CD14-positive monocyte (primary cell): Measurements from ENCODE around the gene ZNF648. TPM values are rescaled to one million over a fixed set of nuclear protein-coding genes. Genes with fewer than 3 reads are reported as not detected.

ENCODE experiments used
- DNase-seq, 3 donors: peaks; one replicate each; pipeline ENCODE4 v3.0.0-alpha.2; 2011 to 2022
- H2AFZ ChIP-seq: 2 replicates; pipeline ENCODE4 v1.6.0; 2012; ENCODE audit warnings: mild to moderate bottlenecking, low read depth, low read length, inconsistent platforms; ENCODE audit not compliant: insufficient read depth, poor library complexity, severe bottlenecking
- H3K27ac ChIP-seq, 2 donors: 1 replicate in 1 of 2; 2 replicates in 1 of 2; pipeline ENCODE4 v1.5.1; 2012 to 2013; ENCODE audit warnings: low read length in 2 of 2, control low read depth in 1 of 2, inconsistent platforms in 1 of 2, low read depth in 1 of 2, mild to moderate bottlenecking in 1 of 2
- H3K27me3 ChIP-seq, 2 donors: one replicate each; pipeline versions ENCODE4 v1.6.0 to v1.6.1; 2011 to 2013; ENCODE audit warnings: low read length in 2 of 2; ENCODE audit not compliant: control insufficient read depth in 2 of 2, insufficient read depth in 2 of 2
- H3K36me3 ChIP-seq, 2 donors: replicated peaks in 1 of 2; 1 replicate in 1 of 2; 2 replicates in 1 of 2; pipeline versions ENCODE4 v1.5.1 to v1.6.1; 2012 to 2013; ENCODE audit warnings: low read length in 2 of 2, control low read depth in 1 of 2, inconsistent platforms in 1 of 2, mild to moderate bottlenecking in 1 of 2; ENCODE audit not compliant: insufficient read depth in 2 of 2, control insufficient read depth in 1 of 2
- H3K4me1 ChIP-seq, 2 donors: 1 replicate in 1 of 2; 2 replicates in 1 of 2; pipeline versions ENCODE4 v1.5.1 to v1.6.1; 2012 to 2013; ENCODE audit warnings: low read length in 2 of 2, control low read depth in 1 of 2, inconsistent platforms in 1 of 2, mild to moderate bottlenecking in 1 of 2, moderate library complexity in 1 of 2; ENCODE audit not compliant: insufficient read depth in 2 of 2, control insufficient read depth in 1 of 2
- H3K4me2 ChIP-seq: replicated peaks from 2 replicates; pipeline ENCODE3; 2012; ENCODE audit warnings: low read length, moderate library complexity, mild to moderate bottlenecking; ENCODE audit not compliant: poor library complexity, severe bottlenecking; ENCODE audit errors: extremely low read depth
- H3K4me3 ChIP-seq, 3 experiments: fragments of 200-600 bp in 1 of 3; sonication (generic) in 1 of 3; replicated peaks in 1 of 3; 1 replicate in 2 of 3; 2 replicates in 1 of 3; pipeline ENCODE4 v1.5.1; 2011 to 2013; ENCODE audit warnings: low read length in 3 of 3, mild to moderate bottlenecking in 3 of 3, control low read depth in 2 of 3, low read depth in 2 of 3, inconsistent platforms in 1 of 3, moderate library complexity in 1 of 3
- H3K79me2 ChIP-seq: 2 replicates; pipeline ENCODE4 v1.6.0; 2012; ENCODE audit warnings: mild to moderate bottlenecking, control low read depth, inconsistent platforms, low read length, moderate library complexity; ENCODE audit not compliant: insufficient read depth
- H3K9ac ChIP-seq: 2 replicates; pipeline ENCODE4 v1.6.0; 2017; ENCODE audit warnings: low read length, mild to moderate bottlenecking; ENCODE audit not compliant: insufficient read depth, poor library complexity, severe bottlenecking
- H3K9me3 ChIP-seq, 2 donors: replicated peaks in 1 of 2; 1 replicate in 1 of 2; 2 replicates in 1 of 2; pipeline versions ENCODE4 v1.5.1 to v1.6.1; 2012 to 2013; ENCODE audit warnings: low read length in 2 of 2, control low read depth in 1 of 2; ENCODE audit not compliant: control insufficient read depth in 1 of 2, insufficient read depth in 1 of 2
- H4K20me1 ChIP-seq: 2 replicates; pipeline ENCODE4 v1.6.0; 2012; ENCODE audit warnings: mild to moderate bottlenecking, low read length, control low read depth, moderate library complexity; ENCODE audit not compliant: insufficient read depth
- H3K27ac Mint-ChIP-seq, 7 donors: one replicate each; pipeline ENCODE4 v1.8.0; 2020; ENCODE audit warnings: mild to moderate bottlenecking in 7 of 7, mixed read lengths in 7 of 7, moderate library complexity in 6 of 7, inconsistent platforms in 2 of 7
- H3K27me3 Mint-ChIP-seq, 3 donors: one replicate each; pipeline ENCODE4 v1.8.0; 2021 to 2022; ENCODE audit warnings: low read depth in 3 of 3, mild to moderate bottlenecking in 3 of 3, mixed read lengths in 3 of 3, moderate library complexity in 3 of 3, inconsistent platforms in 1 of 3
- H3K36me3 Mint-ChIP-seq, 2 donors: one replicate each; pipeline ENCODE4 v1.8.0; 2020; ENCODE audit warnings: mixed read lengths in 2 of 2, inconsistent platforms in 1 of 2, mild to moderate bottlenecking in 1 of 2
- H3K4me1 Mint-ChIP-seq: one replicate; pipeline ENCODE4 v1.8.0; 2020; ENCODE audit warnings: mild to moderate bottlenecking, mixed read lengths
- H3K4me3 Mint-ChIP-seq, 2 donors: one replicate each; pipeline ENCODE4 v1.8.0; 2020; ENCODE audit warnings: mild to moderate bottlenecking in 2 of 2, mixed read lengths in 2 of 2, moderate library complexity in 1 of 2
- H3K9me3 Mint-ChIP-seq, 7 donors: one replicate each; pipeline ENCODE4 v1.8.0; 2020 to 2022; ENCODE audit warnings: mixed read lengths in 7 of 7, mild to moderate bottlenecking in 6 of 7, moderate library complexity in 6 of 7, inconsistent platforms in 2 of 7
- WGBS: methylation state at CpG from one replicate; pipeline ENCODE4 v1.1.5; 2013; ENCODE audit warnings: missing lambda C conversion rate; ENCODE audit not compliant: insufficient coverage; 5-methylcytosine and 5-hydroxymethylcytosine counted together
- intact Hi-C, 2 donors: fragments of 100-400 bp; cut with micrococcal nuclease; formaldehyde crosslinking; loops; one replicate each; pipeline versions ENCODE4 v1.15.0 to v1.15.1; 2023
- polyA plus RNA-seq, 3 donors: library from polyadenylated mRNA; depleted of rRNA in 1 of 3; unstranded in 2 of 3; stranded (reverse) in 1 of 3; fragments of 300-500 nt in 2 of 3; fragments of >200 nt in 1 of 3; fragmentation: Illumina TruSeq in 2 of 3; gene quantifications; 1 replicate in 2 of 3; 2 replicates in 1 of 3; pipeline ENCODE4 v1.2.3, GENCODE V29; 2012 to 2021
- TF ChIP-seq, protein P1 (sequence below): fragments of 200-600 bp; IDR thresholded peaks from one replicate; pipeline ENCODE4 v1.8.0; 2022; ENCODE audit warnings: antibody characterized with exemption, mild to moderate bottlenecking

The ZNF648 gene
- polyA plus RNA-seq, 3 donors: not detected

DNA sequence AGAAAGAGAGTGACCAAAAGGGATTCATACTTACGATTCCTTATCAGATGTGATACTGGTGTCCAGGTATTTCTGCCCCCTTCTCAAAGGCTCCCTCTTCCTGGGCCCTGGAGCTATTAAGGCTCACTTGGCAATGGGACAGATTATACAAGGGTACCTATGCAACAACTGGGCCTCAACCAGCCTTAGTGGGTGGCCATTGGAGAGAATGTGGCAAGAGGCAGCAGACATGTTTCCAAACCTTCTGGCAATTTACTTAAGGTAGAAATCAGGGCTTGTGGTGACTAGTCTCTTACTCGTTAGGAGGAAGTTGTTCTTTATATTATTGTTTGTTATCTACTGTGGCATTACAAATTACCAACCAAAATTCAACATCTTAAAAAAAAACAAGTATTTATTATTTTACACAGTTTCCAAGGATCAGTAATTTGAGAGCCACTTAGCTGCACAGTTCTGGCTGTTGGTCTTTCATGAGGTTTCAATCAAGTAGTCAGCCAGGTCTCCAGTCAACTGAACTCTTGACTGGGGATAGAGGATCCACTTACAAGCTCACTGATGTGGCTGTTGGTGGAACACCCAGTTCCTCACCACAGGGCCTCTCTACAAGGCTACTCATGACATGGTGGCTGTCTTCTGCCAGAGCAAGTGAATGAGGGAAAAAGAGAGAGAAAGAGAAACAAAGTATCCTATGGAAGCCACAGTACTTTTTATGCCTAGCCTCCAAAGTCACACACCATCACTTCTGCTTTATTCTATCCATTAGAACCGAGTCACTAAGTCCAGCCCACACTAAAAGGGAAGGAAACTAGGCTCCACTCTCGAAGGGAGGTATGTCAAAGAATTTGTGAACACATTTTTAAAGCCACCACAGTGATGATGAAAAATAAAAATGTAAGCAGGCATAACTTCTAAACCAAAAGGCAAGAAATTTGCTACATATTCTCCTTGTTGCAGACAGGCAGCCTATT lies 10.7 kb downstream of the ZNF648 start:
- Histone ChIP-seq H2AFZ (no peak overlapping the region), H3K9me3 (peaks cover 10 to 16% of the 10 kb centered on the region in 2 donors), H3K79me2 (no peaks in the 10 kb centered on the region), H3K4me1 (no peaks in the 10 kb centered on the region), H4K20me1 (no peaks in the 10 kb centered on the region), H3K27ac (no peak overlapping the region), H3K36me3 (no peaks in the 10 kb centered on the region), H3K4me3 (no peak overlapping the region), H3K4me2 (no peak overlapping the region), H3K27me3 (peaks cover 0 to 8% of the 10 kb centered on the region in 2 donors), H3K9ac (no peak overlapping the region)
- peak; percentile 14 to 27 (median 21) for DNase-seq
- peaks cover 9 to 32% (median 27%) of the 10 kb centered on the region in 7 donors for H3K9me3 Mint-ChIP-seq
- H3K27me3 Mint-ChIP-seq: peaks cover 6 to 14% (median 11%) of the 10 kb centered on the region in 3 donors
- peak overlapping the region in 1 of 7 donors; percentile 53 for H3K27ac Mint-ChIP-seq
- intact Hi-C loops: no loop called here
- TF ChIP-seq, protein P1, sequence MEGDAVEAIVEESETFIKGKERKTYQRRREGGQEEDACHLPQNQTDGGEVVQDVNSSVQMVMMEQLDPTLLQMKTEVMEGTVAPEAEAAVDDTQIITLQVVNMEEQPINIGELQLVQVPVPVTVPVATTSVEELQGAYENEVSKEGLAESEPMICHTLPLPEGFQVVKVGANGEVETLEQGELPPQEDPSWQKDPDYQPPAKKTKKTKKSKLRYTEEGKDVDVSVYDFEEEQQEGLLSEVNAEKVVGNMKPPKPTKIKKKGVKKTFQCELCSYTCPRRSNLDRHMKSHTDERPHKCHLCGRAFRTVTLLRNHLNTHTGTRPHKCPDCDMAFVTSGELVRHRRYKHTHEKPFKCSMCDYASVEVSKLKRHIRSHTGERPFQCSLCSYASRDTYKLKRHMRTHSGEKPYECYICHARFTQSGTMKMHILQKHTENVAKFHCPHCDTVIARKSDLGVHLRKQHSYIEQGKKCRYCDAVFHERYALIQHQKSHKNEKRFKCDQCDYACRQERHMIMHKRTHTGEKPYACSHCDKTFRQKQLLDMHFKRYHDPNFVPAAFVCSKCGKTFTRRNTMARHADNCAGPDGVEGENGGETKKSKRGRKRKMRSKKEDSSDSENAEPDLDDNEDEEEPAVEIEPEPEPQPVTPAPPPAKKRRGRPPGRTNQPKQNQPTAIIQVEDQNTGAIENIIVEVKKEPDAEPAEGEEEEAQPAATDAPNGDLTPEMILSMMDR: no peak
- H3K36me3 Mint-ChIP-seq: no peaks in the 10 kb centered on the region
- peaks cover 7% of the 10 kb centered on the region for H3K4me1 Mint-ChIP-seq
- no peak overlapping the region for H3K4me3 Mint-ChIP-seq
- no CpG with 5 or more reads among the region's 4 CpGs for WGBS

DNA sequence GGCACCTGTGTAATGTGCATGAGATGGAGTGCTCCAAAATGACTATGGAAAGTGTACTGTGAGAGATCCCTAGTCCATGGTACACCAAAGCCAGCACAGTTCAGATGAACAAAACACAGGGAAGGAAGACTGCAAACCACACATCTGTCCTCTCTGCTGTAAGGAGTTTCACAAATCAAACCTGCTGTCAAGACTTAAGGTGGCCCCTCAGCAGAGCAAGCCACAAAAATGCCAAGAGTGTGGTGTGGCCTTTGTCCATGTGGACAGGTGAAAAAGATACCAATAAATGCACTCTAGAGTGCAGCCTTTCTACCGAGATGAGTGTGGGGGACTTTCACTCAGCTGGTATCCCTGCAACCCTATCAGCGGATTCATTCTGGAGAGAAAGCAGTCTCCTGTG lies 12.9 kb downstream of the ZNF648 start:
- peaks cover 0 to 4% of the 10 kb centered on the region in 2 donors for H3K36me3 Mint-ChIP-seq
- TF ChIP-seq, protein P1: no peak
- WGBS: 100% methylated on average over 2 of the region's 2 CpGs
- Histone ChIP-seq H3K4me1 (no peaks in the 10 kb centered on the region), H3K27ac (no peak overlapping the region), H4K20me1 (no peaks in the 10 kb centered on the region), H3K27me3 (no peaks in the 10 kb centered on the region), H3K36me3 (no peaks in the 10 kb centered on the region), H3K79me2 (no peaks in the 10 kb centered on the region), H2AFZ (no peak overlapping the region), H3K4me2 (no peak overlapping the region), H3K4me3 (no peak overlapping the region), H3K9me3 (peaks cover 23 to 31% of the 10 kb centered on the region in 2 donors), H3K9ac (no peak overlapping the region)
- H3K27ac Mint-ChIP-seq: peak overlapping the region in 1 of 7 donors; percentile 57
- peaks cover 19 to 50% (median 43%) of the 10 kb centered on the region in 7 donors for H3K9me3 Mint-ChIP-seq
- peaks cover 7% of the 10 kb centered on the region for H3K4me1 Mint-ChIP-seq
- intact Hi-C loops: no loop called here
- no peak for DNase-seq
- H3K4me3 Mint-ChIP-seq: no peak overlapping the region
- H3K27me3 Mint-ChIP-seq: peaks cover 0 to 6% (median 3%) of the 10 kb centered on the region in 3 donors
